ENCODE measurements around the gene KISS1. TPM values are rescaled to one million over a fixed set of nuclear protein-coding genes. Genes with fewer than 3 reads are reported as not detected.
"Not testable (repeated sequence)": the region's sequence is repeated elsewhere in the genome, so short reads cannot be mapped to it uniquely, and the experiment has no call there.

The KISS1 gene
- not detected for total RNA-seq

GRCh38 chr1:204196068-204196795 is at the start of gene KISS1:
TSS of gene KISS1 (minus strand) at chr1:204196491. CDS start at chr1:204192876, 3,615 bp downstream.
- Histone ChIP-seq H3K9me3 (no peaks in the 10 kb centered on the region), H3K27me3 (no peaks in the 10 kb centered on the region), H3K4me1 (no peaks in the 10 kb centered on the region), H3K36me3 (no peaks in the 10 kb centered on the region), H3K4me3 (no peak within 1 kb of the TSS), H3K27ac (no peak within 1 kb of the TSS)
- DNase-seq (ENCODE audit: low spot score in 2 of 2): no peak
- no peak for TF ChIP-seq CTCF (IDR thresholded peaks at IDR 0.05)
- intact Hi-C loops (cut with DNase I): no loop called here

- TF ChIP-seq CTCF (IDR thresholded peaks at IDR 0.05): no peak
- Histone ChIP-seq H3K9me3 (no peaks in the 10 kb centered on the region), H3K4me3 (no peak overlapping the region), H3K27me3 (no peaks in the 10 kb centered on the region), H3K27ac (no peak overlapping the region), H3K36me3 (no peaks in the 10 kb centered on the region), H3K4me1 (no peaks in the 10 kb centered on the region)
- no peak for DNase-seq (ENCODE audit: low spot score in 2 of 2)
- intact Hi-C loops (cut with DNase I): no loop called here
Observed at GRCh38 chr1:204242920-204243319, 46.6 kb upstream of the KISS1 start.

GRCh38 chr1:204241914-204242313 is 45.6 kb upstream of the KISS1 start:
- TF ChIP-seq CTCF (IDR thresholded peaks at IDR 0.05): no peak
- no peak for DNase-seq (ENCODE audit: low spot score in 2 of 2)
- intact Hi-C loops (cut with DNase I): no loop called here
- H3K27me3 ChIP-seq: no peaks in the 10 kb centered on the region
- no peak overlapping the region for H3K27ac ChIP-seq
- no peaks in the 10 kb centered on the region for H3K9me3 ChIP-seq
- H3K4me3 ChIP-seq: no peak overlapping the region
- no peaks in the 10 kb centered on the region for H3K36me3 ChIP-seq
- no peaks in the 10 kb centered on the region for H3K4me1 ChIP-seq

GRCh38 chr1:204241050-204241449 is 44.8 kb upstream of the KISS1 start:
- no peak for TF ChIP-seq CTCF (IDR thresholded peaks at IDR 0.05)
- H3K36me3 ChIP-seq: no peaks in the 10 kb centered on the region
- no peaks in the 10 kb centered on the region for H3K4me1 ChIP-seq
- no peak overlapping the region for H3K4me3 ChIP-seq
- no peak for DNase-seq (ENCODE audit: low spot score in 2 of 2)
- no peaks in the 10 kb centered on the region for H3K9me3 ChIP-seq
- no peaks in the 10 kb centered on the region for H3K27me3 ChIP-seq
- intact Hi-C loops (cut with DNase I): no loop called here
- no peak overlapping the region for H3K27ac ChIP-seq

GRCh38 chr1:204240233-204240632 is 43.9 kb upstream of the KISS1 start:
- H3K27ac ChIP-seq: no peak overlapping the region
- no peaks in the 10 kb centered on the region for H3K4me1 ChIP-seq
- no peak for TF ChIP-seq CTCF (IDR thresholded peaks at IDR 0.05)
- H3K36me3 ChIP-seq: no peaks in the 10 kb centered on the region
- no peak overlapping the region for H3K4me3 ChIP-seq
- no peaks in the 10 kb centered on the region for H3K9me3 ChIP-seq
- no peaks in the 10 kb centered on the region for H3K27me3 ChIP-seq
- intact Hi-C loops (cut with DNase I): no loop called here
- no peak for DNase-seq (ENCODE audit: low spot score in 2 of 2)

GRCh38 chr1:204239401-204239800 is 43.1 kb upstream of the KISS1 start:
- H3K9me3 ChIP-seq; H3K4me1 ChIP-seq; intact Hi-C loops (cut with DNase I); H3K27me3 ChIP-seq; H3K4me3 ChIP-seq; H3K27ac ChIP-seq; DNase-seq (ENCODE audit: low spot score in 2 of 2); H3K36me3 ChIP-seq: not testable (repeated sequence)

- H3K36me3 ChIP-seq; H3K27me3 ChIP-seq; H3K9me3 ChIP-seq; H3K27ac ChIP-seq; intact Hi-C loops (cut with DNase I); H3K4me1 ChIP-seq; DNase-seq (ENCODE audit: low spot score in 2 of 2); H3K4me3 ChIP-seq: not testable (repeated sequence)
Observed at GRCh38 chr1:204238520-204238919, 42.2 kb upstream of the KISS1 start.

- DNase-seq (ENCODE audit: low spot score in 2 of 2); H3K36me3 ChIP-seq; H3K9me3 ChIP-seq; H3K27me3 ChIP-seq; H3K4me3 ChIP-seq; H3K4me1 ChIP-seq; intact Hi-C loops (cut with DNase I); H3K27ac ChIP-seq: not testable (repeated sequence)
Observed at GRCh38 chr1:204237515-204237914, 41.2 kb upstream of the KISS1 start.
